DMS79 (cell line): Measurements from ENCODE around the gene RNGTT.
"Not testable (repeated sequence)": the region's sequence is repeated elsewhere in the genome, so short reads cannot be mapped to it uniquely, and the experiment has no call there.

Experiments
- DNase-seq: peaks from one replicate; lab custom pipeline; 2025; lab: John Stamatoyannopoulos, UW

Gene RNGTT

DNA sequence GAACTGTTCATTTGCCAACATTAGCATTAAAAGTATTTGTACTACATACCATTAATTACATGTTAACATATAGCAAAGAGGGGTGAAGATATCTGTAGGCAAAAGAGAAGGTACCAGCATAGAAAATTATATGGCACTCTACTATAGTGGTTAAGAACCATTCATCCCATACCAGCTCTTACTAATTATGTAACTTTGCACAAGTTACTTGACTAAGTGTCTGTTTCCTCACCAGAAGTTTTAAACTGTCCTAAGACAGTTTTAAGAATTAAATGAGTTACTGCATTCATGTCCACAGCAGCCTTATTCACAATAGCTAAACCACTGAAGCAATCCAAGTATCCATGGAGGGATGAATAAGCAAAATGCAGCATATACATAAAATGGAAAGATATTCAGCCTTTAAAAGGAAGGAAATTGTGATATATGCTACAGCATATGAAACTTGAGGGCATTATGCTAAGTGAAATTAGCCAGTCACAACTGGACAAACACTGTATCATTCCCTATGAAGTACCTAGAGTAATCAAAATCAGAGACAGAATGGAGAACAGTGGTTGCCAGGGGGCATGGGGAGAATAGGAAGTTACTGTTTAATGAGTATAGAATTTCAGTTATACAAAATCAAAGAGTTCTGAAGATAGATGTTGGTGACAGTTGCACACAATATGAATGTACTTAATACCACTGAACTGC lies 98.9 kb downstream of the RNGTT start:
- no peak for DNase-seq

DNA sequence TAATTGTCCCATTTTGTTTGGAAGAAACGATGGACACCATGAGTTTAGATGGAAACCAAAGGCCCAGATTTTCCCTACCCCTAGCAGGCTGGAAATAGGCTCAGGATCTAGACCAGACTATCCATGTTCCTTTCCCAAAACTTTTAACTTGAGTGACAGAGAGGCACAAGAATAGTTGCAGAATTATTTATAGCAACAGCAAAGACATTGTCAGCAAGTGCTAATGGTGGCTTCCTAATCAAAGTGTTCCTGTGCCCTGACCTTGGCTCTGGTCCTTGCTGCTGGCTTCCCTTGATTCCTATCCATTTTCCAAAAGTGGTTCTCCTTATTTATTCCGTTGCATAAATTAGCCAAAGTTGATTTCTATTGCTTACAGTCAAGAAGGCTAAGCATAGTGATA lies 103.1 kb downstream of the RNGTT start:
- DNase-seq, result no peak

DNA sequence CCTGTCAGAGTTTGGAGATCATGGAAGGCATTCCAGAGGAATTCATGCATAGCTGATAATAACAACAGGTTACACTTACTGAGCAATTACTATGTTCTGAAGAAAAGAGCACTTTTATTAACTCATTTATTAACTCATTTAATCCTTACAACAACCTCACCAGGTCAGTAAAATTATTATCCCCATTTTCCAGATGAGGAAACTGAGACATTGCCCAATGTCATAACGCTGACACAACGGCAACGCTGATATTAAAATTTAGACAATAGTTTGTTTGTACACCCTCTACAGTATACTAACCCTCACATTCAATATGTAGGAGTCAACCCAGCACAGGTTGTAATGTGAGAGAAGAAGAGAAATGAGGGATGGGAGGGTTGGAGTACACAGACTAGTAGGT lies 105.0 kb downstream of the RNGTT start:
- DNase-seq, result no peak

DNA sequence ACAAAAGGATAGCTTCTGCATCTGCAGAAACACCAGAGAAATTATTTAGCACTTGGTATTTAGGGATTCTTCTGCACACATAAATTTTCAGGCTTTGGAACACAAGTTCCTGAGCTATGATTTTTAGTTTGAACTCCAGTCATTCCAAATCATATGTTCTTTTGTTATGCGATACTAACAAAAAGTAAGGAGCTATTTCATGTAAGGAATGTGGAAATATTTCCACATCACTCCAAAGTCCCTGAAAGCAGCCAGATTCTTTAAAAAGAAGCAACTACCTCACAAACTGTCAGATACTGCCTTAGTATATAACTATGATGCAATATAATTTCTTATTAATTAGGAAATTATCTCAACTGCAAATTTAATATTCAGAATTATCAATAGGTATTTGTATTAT lies 106.9 kb downstream of the RNGTT start:
- no peak for DNase-seq

DNA sequence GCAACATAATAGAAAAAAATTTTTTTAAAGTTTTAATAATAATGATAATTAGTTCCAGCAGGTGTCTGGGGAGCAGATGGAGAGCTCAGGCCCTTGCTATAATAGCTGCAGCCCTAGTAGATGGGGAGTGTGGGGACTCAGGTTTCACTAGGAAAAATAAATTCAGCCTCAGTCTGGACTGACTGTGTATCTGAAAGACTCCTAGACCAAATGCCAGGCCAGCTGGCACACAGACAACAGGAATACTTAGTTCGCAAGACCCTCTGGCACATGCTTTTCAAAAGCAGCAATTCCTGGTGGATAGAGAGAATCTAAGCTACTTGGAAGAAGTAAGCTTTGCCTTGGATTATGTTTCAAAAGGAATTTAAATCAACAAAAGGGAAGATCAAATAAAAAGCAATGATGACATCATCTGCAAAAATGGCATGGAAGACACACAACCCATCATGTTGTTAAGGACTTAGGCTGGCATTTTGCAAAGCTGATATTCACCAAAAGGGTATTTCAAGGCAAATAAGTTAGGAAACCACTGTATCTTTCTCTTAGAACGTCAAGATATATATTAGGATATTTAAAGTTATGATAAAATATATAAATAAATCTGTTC lies 107.8 kb downstream of the RNGTT start:
- DNase-seq, result no peak

DNA sequence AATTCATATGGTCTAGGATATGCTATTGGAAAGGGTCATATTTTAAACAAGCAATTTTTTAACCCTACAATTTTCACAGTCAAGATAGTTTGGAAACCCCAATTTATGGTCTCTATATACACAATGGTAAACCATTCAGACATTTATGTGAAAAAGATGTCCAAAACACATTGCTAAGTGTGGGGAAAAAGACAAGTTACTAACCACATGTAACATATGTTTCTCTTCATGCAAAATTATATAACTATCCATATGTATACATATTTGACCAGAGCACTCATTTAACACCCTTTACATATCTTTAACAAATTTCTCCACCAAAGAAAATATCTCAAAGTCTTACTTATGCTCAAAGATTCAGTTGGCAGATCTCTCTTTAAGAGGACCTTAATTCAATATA lies 110.6 kb downstream of the RNGTT start:
- no peak for DNase-seq

DNA sequence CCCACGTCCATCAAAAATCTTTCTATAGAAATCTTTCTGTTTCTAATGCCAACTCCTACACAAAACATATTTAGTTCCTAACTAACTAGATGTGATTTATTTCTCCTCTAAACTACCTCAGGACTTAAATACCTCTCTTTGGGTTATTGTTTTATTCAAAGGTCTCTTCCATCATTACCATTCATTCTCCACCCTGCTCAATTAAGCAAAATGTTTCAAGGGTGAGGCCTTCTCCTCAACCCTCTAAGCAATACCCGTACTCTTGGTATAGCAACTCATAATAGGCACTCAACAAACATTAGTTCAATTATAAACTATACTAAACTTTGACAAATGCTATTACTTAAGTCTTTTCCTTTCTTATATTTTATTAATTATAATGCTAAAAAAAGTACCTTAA lies 111.4 kb downstream of the RNGTT start:
- DNase-seq, result no peak

DNA sequence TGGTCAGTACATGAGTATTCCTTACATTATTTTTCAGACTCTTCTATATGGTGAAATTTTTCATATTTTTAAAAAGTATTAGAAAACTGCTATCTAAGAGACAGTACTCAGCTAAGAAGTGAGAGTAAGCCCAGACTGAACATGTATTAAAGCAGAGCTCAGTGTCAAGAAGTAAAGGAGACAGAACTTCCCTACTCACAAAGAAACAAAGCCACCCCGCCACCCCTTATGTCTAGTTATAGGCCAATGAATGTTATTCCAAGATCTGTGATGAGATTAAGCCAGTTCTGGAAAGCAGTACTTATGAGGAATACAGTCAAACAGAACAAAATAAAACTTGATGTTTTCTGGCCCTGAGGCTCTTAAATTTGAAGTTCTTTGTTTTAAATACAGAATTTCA lies 114.5 kb downstream of the RNGTT start:
- DNase-seq, result no peak

DNA sequence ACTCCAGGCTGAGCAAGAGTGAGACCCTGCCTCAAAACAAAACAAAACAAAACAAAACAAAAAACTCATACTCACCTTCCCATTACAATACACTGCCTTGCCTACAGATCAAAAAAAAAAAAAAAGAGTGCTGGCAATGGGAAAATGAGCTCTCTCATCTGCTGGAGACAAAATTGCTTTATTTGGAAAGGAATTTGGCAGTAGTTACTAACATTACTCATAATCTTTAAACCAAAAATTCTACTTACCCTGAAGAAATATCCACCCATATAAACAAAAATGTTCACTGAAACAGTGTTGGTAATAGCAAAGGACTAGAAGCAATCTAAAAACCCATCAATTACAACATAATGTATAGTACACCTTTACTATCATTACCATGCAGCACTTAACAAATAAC lies 120.4 kb downstream of the RNGTT start:
- no peak for DNase-seq

DNA sequence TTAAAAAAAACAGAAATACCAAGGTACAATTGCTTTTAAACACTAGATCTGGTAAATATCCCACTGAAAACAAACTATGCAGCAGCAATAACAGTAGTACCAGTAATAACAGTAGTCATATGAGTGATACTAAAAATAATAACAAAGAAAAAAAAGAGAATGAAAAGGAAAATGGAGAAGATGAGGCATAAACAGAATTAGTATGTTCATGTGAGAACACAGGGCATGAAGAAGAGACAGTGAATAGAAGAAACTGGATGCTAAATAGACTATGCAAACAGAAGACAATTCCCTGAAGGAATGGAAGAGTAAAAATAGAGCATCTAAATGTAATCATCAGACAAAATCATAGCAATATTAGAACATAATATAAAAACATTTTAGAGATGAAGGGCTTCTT lies 121.1 kb downstream of the RNGTT start:
- no peak for DNase-seq

DNA sequence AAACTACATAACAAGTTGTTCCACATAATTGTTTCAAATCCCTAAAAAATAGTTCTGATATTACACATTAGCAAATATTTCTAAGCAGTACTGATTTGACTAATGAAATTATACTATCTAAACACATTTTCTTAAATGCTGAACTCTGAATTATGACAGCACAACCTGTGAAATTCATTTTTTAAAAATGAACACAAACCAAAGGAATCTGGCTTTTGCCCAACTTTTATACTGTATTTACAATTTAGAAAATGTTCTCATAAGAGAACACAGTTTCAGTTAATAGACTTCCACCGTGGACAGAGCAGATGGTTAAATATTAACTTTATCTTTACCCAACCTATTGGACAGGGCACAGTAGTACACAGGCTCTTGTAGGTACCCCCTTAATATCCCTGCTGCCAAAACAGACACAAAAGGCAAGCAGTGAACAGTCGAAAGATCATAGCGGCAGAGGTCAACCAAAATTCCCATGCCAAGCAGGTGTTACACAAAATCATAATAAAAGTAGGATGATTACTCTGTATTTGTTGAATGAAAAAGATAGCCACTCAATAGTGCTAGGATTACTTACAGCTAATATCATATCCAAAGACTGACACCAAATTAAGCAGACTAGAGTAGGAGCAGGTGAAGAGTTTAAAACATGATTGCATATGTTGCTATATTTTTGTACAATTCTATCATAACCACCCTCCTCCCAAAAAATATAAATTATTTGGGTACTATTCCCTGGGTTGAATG lies 122.5 kb downstream of the RNGTT start:
- DNase-seq, result no peak

DNA sequence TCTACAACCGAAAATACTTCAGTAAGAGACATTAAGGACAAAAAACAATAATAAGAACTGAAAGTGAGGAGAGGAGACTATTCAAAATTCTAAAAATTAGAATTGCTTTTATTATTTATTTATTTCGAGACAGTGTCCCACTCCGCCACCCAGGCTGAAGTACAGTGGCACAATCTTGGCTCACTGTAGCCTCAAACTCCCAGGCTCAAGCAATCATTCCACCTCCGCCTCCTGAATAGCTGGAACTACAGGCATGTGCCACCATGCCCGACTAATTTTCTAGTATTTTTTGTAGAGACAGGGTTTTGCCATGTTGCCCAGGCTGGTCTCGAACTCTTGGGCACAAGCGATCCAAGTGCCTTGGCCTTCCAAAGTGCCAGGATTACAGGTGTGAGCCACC lies 123.1 kb downstream of the RNGTT start:
- DNase-seq, result no peak

DNA sequence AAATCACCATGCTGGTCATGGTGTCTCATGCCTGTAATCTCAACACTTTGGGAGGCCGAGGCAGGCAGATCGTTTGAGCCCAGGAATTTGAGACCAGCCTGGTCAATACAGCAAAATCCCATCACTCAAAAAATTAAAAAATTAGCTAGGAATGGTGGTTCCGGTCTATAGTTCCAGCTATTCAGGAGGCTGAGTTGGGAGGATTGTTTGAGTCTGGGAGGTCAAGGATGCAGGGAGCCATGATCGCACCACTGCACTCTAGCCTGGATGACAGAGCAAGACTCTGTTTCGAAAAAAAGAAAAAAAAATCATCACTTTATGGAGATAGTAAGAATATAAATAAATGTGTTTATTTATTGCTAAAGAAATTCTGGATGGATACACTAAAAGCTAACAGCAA lies 124.1 kb downstream of the RNGTT start:
- no peak for DNase-seq

DNA sequence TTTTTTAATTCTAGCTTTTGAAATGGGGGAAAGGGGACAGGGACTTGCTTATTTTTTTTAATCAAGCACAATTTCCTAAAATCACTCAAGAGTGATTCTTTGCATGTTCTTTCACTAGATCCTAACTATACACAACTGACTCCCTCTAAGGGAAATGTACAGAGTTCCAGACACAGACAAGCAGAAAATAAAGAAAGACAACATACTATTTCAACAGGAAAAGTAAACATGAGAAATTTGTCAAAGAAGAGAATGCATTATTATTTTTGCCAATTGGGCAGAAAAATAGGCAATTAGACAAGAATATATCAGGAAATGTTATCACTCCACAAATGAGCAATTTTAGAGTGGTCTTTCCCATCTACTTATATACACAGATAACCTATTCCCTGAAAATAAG lies 128.2 kb downstream of the RNGTT start:
- DNase-seq, result no peak

DNA sequence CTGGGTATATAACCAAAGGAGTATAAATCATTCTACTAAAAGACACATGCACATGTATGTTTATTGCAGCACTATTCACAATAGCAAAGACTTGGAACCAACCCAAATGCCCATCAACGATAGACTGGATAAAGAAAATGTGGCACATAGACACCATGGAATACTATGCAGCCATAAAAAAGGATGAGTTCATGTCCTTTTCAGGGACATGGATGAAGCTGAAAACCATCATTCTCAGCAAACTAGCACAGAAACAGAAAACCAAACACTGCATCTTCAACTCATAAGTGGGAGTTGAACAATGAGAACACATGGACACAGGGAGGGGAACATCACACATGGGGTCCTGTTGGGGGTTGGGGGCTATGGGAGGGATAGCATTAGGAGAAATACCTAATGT lies 130.3 kb downstream of the RNGTT start:
- DNase-seq, result not testable (repeated sequence)

DNA sequence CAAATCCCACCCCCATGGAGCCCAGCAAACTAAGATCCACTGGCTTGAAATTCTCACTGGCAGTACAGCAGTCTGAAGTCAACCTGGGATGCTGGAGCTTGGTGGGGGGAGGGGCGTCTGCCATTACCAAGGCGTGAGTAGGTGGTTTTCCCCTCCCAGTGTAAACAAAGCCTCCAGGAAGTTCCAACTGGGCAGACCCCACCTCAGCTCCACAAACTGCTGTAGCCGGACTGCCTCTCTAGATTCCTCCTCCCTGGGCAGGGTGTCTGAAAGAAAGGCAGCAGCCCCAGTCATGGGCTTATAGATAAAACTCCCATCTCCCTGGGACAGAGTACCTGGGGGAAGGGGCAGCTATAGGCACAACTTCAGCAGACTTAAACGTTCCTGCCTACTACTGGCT lies 135.8 kb downstream of the RNGTT start:
- not testable (repeated sequence) for DNase-seq

DNA sequence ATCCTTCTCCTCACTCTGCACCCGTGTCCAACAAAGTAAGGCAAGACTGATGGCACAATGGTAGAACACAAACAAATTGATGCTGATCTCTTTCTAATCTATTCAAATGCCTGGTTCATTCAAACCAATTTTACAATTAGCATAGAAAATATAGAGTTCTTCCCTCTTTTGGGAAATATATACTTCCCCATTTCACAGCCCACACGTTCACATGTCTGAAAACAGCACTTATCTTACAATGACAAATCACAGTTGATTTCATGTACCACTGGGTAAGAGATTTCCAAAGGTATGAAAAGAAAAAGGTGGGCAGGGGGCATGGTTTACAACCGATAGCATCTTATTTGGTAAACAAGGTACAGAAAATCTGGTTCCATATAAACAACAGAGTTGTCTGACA lies 137.6 kb downstream of the RNGTT start:
- no peak for DNase-seq

DNA sequence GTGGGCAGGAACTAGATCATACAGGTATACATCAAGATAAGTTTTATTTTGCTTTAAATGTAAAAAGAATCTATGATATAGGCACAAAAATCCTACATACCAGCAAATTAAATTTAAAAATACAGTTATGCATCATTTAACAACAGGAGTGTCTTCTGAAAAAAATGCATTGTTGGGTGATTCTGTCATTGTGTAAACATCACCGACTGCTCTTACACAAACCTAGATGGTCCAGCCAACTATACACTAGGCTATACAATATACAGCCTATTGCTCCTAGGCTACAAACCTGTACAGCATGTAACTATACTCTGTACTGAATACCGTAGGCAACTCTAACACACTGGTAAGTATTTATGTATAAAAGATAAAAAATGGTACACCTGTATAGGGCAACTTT lies 139.4 kb downstream of the RNGTT start:
- DNase-seq, result no peak

DNA sequence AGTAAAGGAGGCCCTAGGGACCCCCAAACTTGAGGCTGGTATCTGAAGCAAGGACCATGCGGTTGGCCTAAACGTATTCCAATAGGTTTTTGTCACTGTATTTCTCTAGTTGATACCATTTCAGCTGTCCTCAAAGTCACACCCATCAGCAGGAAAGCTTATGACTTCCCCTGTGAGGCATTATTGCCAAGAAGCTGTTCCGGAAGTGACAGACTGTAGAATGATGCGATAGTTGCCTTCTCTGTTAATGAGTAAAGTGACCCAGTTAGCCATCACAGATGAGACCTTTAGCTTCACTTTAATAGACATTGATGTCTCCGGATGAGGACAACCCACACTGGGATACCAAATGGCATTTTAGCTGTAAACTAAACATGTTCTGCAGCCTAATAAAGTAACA lies 147.9 kb downstream of the RNGTT start:
- no peak for DNase-seq

DNA sequence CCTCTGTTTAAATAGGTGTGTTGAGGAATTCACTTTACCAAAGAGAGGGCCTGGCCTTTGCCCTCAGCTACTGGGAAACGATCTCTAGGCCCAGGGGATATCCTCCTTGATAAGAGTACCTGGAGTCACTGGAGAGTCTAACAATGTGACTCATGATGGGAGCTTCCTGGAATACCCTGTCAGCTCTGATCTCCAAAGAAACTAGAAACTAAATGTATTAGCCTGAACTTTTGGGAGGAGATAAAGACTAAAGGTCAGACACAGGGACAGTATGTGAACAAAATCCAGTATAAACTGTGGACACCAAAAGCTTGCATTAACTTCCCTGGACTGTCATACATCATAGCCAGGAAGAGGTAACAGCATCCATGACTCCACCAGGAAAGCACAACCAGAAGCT lies 148.5 kb downstream of the RNGTT start:
- no peak for DNase-seq

DNA sequence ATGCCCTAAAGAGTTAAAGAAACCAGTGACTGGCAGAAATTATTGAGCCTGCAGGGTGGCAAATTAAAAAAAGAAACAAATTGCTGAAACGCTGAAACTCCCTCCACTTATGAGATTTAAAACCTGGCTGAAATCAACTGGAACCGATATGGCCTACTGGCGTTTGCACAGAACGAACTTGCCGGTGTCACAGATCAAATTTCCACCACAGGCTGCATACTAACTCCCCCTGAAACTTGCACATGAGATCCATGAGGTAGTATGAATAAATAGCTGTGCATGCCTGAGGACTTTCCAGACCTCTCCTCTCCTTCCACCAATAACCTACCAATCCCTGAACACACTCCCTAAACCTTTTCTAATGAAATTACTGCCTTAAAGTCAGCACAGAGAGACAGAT lies 150.4 kb downstream of the RNGTT start:
- peak; percentile 51 for DNase-seq

DNA sequence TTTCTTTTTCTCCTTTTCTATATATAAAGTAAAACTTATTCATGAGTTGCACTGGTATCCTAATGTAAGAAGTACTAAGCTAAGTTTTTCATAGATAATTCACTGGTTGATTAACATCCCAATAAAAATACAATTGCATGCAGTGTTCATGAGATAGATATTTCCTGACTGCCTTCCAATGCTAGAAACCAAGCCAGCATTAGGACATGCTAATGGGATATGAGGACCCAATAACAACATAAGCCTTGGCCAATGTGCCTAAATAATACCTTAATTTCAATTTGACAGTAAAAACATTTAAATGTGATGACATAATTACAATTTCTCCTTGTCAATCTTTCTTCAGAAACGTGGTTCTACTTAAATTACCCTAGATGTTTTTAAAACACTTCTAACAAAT lies 152.7 kb downstream of the RNGTT start:
- no peak for DNase-seq

DNA sequence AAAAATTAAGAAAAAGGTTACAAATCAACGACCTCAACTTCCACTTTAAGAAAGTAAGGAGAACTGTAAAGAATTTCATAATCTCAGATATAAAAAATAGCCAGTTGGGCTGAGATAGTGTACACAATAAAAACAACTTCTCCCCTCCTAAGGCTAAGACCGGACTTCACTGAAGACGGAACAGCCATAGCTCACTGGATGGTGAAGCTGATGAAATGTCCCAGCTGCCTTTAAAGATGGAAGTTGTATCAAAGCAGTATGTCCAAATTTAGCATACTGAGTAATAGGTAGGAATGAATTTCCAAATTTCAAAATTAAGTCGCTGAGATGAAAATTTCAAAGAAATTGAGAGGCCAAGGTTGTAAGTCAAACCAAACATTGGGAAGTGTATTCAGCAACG lies 153.3 kb downstream of the RNGTT start:
- DNase-seq, result no peak

DNA sequence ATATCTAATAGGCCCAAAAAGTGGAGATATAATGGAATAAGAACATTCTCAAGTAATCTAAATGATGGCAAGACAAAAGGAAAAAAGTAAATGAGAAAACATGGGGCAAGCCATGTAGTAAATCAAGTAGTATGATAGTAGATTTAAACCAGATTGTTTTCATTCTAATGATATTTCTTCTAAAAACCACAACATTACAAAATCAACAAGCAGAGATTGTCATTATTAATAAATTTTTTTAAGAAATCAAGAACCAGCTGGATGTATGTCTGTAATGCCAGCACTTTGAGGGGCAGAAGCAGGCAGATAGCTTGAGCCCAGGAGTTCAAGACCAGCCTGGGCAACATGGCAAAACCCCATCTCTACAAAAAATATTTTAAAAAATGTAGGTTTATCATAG lies 155.0 kb downstream of the RNGTT start:
- no peak for DNase-seq
